Small intestine (tissue), 4 donors: Measurements from ENCODE around the gene OR2T33. TPM values are rescaled to one million over a fixed set of nuclear protein-coding genes. Genes with fewer than 3 reads are reported as not detected.

Experiments used
- polyA plus RNA-seq, 4 donors: library from polyadenylated mRNA; stranded (reverse) in 3 of 4; unstranded in 1 of 4; fragments of 200-250 nt in 3 of 4; fragments of 120-200 nt in 1 of 4; gene quantifications; one replicate each; pipeline versions ENCODE4 v1.2.1 to v1.2.3, GENCODE V29; 2013
- donor health status: healthy with polysubstance abuse.
- donor health status: Bipolar disorder and iron deficiency.
- donor health status: healthy.

Gene OR2T33
- polyA plus RNA-seq, 4 donors = not detected

Other genes with a start within 250 kb of the OR2T33 start
- gene OR2L2, start 247.9 kb downstream of the OR2T33 start, polyA plus RNA-seq = under 1 TPM in 2 of 4 donors, not detected in 2; 0.01 to 0.53 TPM
- not detected for gene OR2L3, start 231.1 kb downstream of the OR2T33 start, polyA plus RNA-seq
- under 1 TPM in 1 of 4 donors, not detected in 3; 0.16 TPM for gene OR2L13, start 182.8 kb downstream of the OR2T33 start, polyA plus RNA-seq
- not detected for gene OR2M5, start 132.8 kb downstream of the OR2T33 start, polyA plus RNA-seq
- gene OR2M2, start 103.2 kb downstream of the OR2T33 start, polyA plus RNA-seq = not detected
- under 1 TPM in 1 of 4 donors, not detected in 3; under 0.01 TPM for gene OR2M3, start 80.7 kb downstream of the OR2T33 start, polyA plus RNA-seq
- gene OR2M4, start 46.6 kb downstream of the OR2T33 start, polyA plus RNA-seq = not detected
- gene OR2T12, start 25.4 kb upstream of the OR2T33 start, polyA plus RNA-seq = not detected
- gene OR2M7, start 46.6 kb upstream of the OR2T33 start, polyA plus RNA-seq = not detected
- gene OR14C36, start 70.8 kb upstream of the OR2T33 start, polyA plus RNA-seq = not detected
- gene OR2T4, start 83.7 kb upstream of the OR2T33 start, polyA plus RNA-seq = not detected
- gene OR2T6, start 97.8 kb upstream of the OR2T33 start, polyA plus RNA-seq = not detected
- not detected for gene OR2T1, start 125.1 kb upstream of the OR2T33 start, polyA plus RNA-seq
- gene OR2T2, start 167.7 kb upstream of the OR2T33 start, polyA plus RNA-seq = not detected
- not detected for gene OR2T3, start 195.4 kb upstream of the OR2T33 start, polyA plus RNA-seq
- gene OR2T5, start 210.6 kb upstream of the OR2T33 start, polyA plus RNA-seq = not detected
- not detected for gene OR2G6, start 230.1 kb upstream of the OR2T33 start, polyA plus RNA-seq